ENCODE measurements around the gene SELENOF. TPM values are rescaled to one million over a fixed set of nuclear protein-coding genes. Genes with fewer than 3 reads are reported as not detected.
A peak's percentile ranks its signal among the peaks of the same experiment; 100 is the strongest.

The SELENOF gene
- total and polyA plus RNA-seq, 2 of the 13 experiments (the other 11 are each of a cell fraction or from before 2014, with no cell fraction given): 133 to 163 TPM

GRCh38 chr1:86914601-86914997 is 673 bp upstream of the SELENOF start, which contains the start of gene HS2ST1 (continued):
- TF ChIP-seq ZKSCAN5 (CRISPR knock-in tag; IDR thresholded peaks at IDR 0.05) (0 out of 2 replicates have a peak, but pooled peaks have one; percentile 23), ZNF766 (CRISPR knock-in tag; IDR thresholded peaks at IDR 0.05; ENCODE audit: borderline replicate concordance) (no peak), SRF (IDR thresholded peaks at IDR 0.05; ENCODE audit: low read depth, low read length) (no peak), PTBP1 (IDR thresholded peaks at IDR 0.05; ENCODE audit: low read depth, low read length, poor library complexity, severe bottlenecking) (no peak), MAZ (IDR thresholded peaks at IDR 0.05; ENCODE audit: borderline replicate concordance, low read depth, low read length) (peak; percentile 54; the same call in 1 of the 2 replicates), MAZ (CRISPR knock-in tag; IDR thresholded peaks at IDR 0.05; ENCODE audit: low read depth) (no peak; the same call in 1 of the 2 replicates), KMT2A (CRISPR knock-in tag; IDR thresholded peaks at IDR 0.05) (no peak; the same call in 1 of the 2 replicates), FOXK1 (CRISPR knock-in tag; IDR thresholded peaks at IDR 0.05; ENCODE audit: borderline replicate concordance, low read depth) (0 out of 2 replicates have a peak, but pooled peaks have one; percentile 5), ZFP36L2 (CRISPR knock-in tag; IDR thresholded peaks at IDR 0.05) (no peak), MXD4 (CRISPR knock-in tag; IDR thresholded peaks at IDR 0.05) (no peak), ZNF10 (CRISPR knock-in tag; IDR thresholded peaks at IDR 0.05; ENCODE audit: borderline replicate concordance, low read depth) (no peak), SRY (CRISPR knock-in tag; IDR thresholded peaks at IDR 0.05) (no peak), ZNF17 (CRISPR knock-in tag; IDR thresholded peaks at IDR 0.05) (no peak), AHDC1 (CRISPR knock-in tag; IDR thresholded peaks at IDR 0.05; ENCODE audit: borderline replicate concordance) (no peak), SP1 (IDR thresholded peaks at IDR 0.05) (no peak), SP1 (CRISPR knock-in tag; IDR thresholded peaks at IDR 0.05) (0 out of 2 replicates have a peak, but pooled peaks have one; percentile 2), ZNF784 (CRISPR knock-in tag; IDR thresholded peaks at IDR 0.05; ENCODE audit: borderline replicate concordance) (no peak), PBX3 (CRISPR knock-in tag; IDR thresholded peaks at IDR 0.05; ENCODE audit: borderline replicate concordance) (no peak), GTF3A (CRISPR knock-in tag; conservative IDR thresholded peaks at IDR 0.05) (0 out of 2 replicates have a peak, but pooled peaks have one; percentile 53), HDAC6 (IDR thresholded peaks at IDR 0.05; ENCODE audit: low read depth, low read length) (no peak), ZFY (CRISPR knock-in tag; IDR thresholded peaks at IDR 0.05) (no peak), ZUFSP (CRISPR knock-in tag; IDR thresholded peaks at IDR 0.05; ENCODE audit: borderline replicate concordance) (no peak)
